NCI-H526 (cell line): Measurements from ENCODE around the gene ARHGAP10.

ENCODE experiments used
- DNase-seq, 2 experiments: peaks; one replicate each; lab custom pipeline; 2025; lab: John Stamatoyannopoulos, UW

Gene ARHGAP10

GRCh38 chr4:147950261-147950660 is 218.4 kb downstream of the ARHGAP10 start:
- DNase-seq, result no peak

DNA sequence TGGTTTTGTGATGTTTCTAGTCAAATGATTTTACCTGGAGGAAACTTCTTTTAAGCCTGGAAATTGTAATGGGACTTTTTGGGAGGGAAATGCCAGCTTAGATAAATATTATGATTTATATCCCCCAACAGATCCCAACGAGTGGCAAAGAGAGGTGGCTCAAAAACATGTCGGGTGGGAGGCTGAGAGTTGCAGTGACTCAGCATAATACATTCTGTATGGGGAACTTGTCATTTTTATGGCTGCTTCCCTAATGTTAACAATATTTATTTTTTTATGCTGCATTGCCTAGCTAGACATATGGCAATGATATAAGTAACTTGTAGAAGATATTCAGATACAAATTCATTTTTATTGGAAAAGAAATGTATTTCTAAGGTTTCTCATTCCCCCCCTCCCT is 219.0 kb downstream of the ARHGAP10 start:
- no peak for DNase-seq

DNA sequence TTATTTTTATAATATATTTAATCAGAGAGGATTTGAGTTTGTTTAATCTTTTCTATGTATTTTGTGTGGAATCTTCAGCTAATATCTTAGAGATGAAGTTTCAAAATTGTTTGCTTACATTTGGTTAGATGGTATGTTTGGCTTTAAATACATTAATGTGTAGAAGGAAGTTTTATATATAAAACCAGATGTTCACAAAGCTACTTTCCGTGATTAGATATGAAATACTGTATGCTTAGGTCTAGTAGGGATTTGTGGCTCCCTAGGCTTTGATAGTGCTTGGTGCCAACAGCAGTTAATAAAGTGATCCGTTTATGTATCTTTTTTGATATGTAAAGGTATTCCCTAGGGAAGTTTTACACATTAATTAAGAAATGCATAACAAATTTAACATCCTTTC is 223.0 kb downstream of the ARHGAP10 start:
- no peak for DNase-seq

DNA sequence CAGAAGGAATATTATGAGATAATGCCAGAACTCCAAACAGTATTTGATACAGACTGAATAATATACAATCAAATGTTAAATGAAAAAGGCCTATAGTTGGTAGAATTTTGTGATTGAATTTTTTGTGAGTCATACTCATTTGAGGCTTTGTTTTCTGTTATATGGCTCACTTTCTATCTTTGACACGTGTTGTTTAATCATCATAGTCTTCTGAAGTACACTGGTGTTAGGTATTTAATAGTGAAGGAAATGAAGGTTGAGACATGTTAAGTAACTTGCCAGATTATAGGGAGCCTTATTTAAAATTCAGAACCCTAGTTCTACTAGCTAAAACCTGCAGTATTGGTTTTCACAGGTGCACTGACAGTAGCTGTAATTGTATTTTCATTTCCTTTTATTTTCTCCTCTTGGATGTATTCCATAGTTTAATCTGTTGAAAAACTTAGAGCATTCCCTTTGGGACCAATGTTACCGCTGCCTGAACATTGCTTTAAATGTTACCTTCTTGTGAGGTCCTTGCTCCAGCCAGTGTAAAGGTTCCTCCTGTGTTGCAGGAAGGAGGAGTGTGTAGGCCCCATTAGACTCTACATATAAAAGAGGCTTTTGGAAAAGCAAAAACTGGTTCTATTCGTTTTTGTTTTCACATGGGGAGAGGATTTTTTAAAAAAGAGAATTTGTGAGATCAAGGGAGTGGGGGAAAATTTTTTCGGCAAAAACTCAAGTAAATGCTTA is 224.1 kb downstream of the ARHGAP10 start:
- DNase-seq, result no peak

DNA sequence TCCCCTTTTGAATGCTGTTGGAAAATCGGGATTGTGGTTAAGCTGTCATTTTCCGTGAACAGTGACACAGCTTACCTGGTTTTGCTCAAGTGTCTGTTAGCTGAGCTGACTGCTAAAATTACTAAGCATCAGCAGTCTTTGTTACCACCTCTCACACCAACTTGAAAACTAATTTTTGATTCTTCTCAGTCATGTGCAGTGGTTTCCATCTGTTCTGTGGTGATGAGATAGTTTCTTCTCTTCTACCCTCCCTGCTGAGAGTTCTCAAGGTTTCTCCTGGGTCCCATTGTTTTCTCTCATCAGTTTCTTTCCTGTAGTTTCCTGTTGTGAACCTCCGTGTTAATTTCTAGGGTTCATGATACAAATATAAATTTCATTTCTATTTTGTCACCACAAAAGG is 225.6 kb downstream of the ARHGAP10 start:
- DNase-seq, result no peak

GRCh38 chr4:147958057-147958456 is 226.2 kb downstream of the ARHGAP10 start:
- DNase-seq, result no peak

DNA sequence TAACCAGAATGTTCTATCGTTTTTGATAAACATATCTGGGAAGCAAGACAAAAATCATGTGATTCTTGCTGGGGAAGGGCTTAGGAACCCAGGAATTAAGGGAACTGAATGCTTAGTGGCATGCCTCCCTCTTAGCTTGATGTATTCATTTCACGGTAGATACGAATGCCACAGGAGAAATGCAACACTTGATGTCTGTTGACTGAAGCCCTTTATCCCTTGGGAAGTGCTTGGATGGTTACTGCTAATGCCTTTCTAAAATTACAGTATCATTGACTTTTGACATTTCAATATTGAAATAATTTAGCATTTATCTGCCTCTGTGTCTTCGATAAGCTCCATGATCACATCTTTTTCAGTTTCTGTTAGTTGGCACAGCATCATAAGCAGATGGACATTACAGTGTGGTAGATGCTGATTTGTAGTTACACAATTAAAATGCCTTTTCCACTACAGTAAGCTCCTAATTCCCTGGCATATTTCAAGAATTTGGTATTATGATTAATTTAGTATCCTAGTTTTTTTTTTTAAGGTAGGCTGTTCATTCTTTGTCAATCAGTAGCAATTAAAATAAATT is 226.7 kb downstream of the ARHGAP10 start:
- DNase-seq, result no peak

GRCh38 chr4:147960971-147961370 is 229.1 kb downstream of the ARHGAP10 start:
- no peak for DNase-seq

- no peak for DNase-seq
Measured at GRCh38 chr4:147963839-147964238, 232.0 kb downstream of the ARHGAP10 start.

GRCh38 chr4:147964266-147964880 is 232.5 kb downstream of the ARHGAP10 start:
- DNase-seq, result no peak

DNA sequence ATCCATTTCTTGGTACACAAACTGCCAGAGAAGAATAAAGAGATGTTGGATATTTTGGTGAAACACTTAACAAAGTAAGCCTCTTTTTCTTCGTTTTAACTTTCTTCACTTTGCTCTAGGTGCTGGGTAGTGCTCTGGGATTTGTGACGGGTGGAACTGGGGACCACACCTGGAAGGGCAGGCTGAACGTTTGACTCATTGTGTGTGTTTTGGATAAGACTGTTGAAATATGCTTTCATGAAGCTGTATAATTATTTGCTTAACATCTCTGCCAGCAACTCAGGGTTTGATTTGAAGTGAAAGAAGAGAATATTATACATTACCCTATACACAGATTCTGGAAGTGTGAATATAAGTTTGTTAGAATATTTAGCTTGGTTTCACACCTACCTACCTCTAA is 233.2 kb downstream of the ARHGAP10 start:
- no peak for DNase-seq

GRCh38 chr4:147965873-147966272 is 234.0 kb downstream of the ARHGAP10 start:
- DNase-seq, result no peak

DNA sequence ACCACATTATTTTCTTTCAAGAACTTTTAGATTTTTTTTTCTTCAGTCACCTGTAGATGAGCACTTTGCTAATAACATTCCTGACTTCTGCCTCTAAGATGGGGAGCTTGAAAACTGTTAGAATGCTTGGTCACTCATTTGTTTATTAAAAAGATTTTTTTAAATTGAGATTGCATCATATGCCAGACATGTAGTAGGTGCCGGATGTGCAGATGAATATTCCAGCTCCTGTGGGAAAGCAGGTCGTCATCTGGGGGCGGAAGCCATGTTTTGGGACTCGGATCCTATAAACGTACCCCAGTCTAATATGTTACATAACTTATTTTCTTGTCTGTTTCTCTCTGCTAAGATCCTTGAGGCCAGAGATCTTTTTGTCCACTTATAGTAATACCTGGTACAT is 236.8 kb downstream of the ARHGAP10 start:
- no peak for DNase-seq

GRCh38 chr4:147969573-147970385 is 237.9 kb downstream of the ARHGAP10 start:
- no peak for DNase-seq

GRCh38 chr4:147971116-147971515 is 239.2 kb downstream of the ARHGAP10 start:
- no peak for DNase-seq

GRCh38 chr4:147975325-147975724 is 243.4 kb downstream of the ARHGAP10 start:
- no peak for DNase-seq

DNA sequence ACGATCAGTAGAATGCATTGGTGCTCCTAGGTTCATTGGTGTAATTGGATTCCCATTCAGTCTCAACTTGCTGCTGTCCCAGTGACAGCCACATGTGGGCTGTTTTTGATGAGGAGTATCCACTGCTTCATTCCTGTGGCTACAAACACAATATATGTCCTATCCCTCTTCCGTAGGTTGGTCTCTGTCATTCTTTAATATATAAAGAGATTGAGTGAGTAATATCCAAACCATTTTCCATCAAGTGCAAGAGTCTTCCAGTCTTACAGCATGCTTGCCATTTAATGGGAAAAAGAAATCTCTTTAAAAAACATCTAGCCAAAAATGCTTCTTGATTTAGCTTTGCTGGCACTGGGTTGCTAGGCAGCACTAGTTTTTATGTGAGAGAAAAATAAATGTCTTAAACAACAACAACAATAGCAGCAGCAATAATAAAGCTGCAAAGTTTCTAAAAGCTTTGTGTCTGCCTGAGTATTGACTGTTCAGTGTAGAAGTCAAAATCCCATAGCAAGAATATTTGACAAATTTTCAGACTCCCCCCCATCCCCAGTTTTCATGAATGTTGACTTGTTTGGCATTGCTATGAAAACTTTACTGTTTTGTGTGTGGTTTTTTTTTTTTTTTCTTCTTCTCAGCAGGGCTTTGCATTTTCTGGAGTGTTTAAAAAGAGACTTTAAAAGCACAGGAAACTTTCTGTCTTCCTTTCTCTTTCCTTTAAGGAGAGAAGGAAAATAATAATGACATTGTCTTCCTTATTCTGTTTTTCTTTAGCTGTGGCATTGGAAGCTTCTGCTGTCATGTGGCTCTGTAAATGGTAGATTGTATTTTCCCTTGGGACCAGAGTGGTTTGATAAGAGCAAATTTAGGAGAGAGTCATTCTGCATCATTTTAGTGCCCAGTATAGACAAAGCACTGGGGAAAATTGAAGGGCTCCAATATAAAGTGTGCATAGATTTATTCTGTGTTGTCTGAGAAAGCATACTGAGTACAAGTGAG is 244.3 kb downstream of the ARHGAP10 start:
- no peak for DNase-seq

DNA sequence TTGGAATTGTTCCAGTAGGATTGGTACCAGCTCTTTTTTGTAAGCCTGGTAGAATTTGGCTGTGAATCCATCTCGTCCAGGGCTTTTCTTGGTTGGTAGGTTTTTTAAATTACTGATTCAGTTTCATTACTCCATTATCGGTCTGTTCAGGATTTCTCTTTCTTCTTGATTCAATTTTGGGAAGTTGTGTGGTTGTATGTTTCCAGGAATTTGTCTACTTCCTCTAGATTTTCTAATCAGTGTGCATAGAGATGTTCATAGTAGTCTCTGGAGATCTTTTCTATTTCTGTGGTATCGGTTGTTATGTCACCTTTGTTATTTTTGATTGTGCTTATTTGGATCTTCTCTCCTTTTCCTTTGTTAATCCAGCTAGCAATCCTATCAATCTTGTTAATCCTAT is 248.7 kb downstream of the ARHGAP10 start:
- DNase-seq, result no peak

GRCh38 chr4:147981305-147981704 is 249.4 kb downstream of the ARHGAP10 start:
- DNase-seq, result no peak

- DNase-seq, result peak; percentile 11 to 57
Measured at GRCh38 chr4:147984065-147984777, 252.3 kb downstream of the ARHGAP10 start.

DNA sequence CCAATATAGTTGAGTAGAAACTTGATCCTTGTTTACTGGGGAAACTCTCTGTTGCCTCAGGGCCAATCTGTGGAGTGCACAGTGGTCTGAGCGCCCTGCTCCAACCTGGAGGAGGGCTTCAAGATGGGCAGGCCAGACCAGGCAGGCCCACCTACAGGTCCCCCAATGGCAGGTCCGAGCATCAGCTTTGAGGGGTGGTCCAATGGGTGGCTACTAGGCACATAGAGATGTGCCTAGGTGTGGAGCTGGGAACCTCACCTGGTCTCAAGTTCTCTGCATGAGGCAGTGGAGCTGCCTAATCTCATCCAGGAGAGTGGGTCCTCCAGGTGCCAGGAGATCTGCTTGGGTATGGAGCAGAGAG is 252.9 kb downstream of the ARHGAP10 start:
- DNase-seq, result no peak
